ENCODE measurements around the gene BPIFB6.
"Not testable (repeated sequence)": the region's sequence is repeated elsewhere in the genome, so short reads cannot be mapped to it uniquely, and the experiment has no call there.

Gene BPIFB6

DNA sequence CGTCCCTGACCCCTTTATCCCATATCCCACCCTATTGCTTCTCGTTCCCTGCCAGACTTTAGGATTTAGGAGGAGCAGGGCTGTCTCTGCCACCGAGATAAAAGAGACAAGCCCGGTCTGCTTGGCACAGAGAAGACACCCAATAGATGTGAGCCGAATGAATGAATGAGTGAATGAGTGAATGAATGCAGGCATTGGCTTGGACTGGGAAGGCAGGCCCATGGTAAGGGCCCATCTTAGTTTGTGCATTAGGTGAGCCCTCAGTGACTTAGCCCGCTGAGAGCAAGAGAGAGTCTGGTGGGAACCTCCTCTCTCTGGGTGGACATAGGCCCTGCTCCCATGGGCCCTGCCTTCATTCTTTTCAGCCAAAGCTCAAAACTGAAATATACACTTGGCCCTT lies 879 bp upstream of the BPIFB6 start:
- no peak for FAIRE-seq

DNA sequence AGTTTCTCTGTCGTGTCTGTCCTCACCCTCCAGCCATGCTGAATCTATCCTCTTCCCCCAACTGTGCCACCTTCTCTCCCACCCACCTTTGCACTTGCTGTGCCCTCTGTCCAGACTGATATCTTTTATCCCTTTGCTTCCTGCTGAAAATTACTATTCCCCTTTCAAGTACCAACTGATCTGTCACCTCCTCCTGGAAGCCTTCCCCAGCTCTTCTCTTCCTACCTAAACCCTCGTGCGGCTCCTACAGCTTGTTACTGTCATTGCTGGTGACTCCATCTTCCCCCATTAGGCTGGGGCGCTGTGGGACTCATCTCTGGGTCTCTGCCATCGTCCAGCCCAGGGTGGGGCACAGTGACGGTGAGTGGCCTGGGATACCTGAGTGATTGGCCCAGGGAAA lies 1.1 kb downstream of the BPIFB6 start:
- FAIRE-seq: no peak

DNA sequence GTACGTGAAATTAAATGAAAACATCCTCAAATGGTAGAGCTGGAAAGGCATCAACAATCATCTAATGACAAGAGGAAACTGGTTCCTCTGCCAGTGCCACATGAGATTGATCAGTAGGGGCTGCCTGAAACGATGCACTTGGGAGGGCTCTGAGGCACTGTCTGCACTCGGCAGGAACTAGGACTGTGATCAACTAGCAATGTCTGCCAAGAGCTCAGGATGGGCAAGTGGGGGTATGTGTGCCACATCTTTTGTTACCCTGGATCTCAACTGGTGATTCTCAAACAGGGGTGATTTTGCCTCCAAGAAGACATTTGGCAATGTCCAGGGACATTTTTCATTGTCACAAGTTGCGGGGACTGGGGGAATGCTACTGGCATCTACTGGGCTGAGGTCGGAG lies 1.9 kb downstream of the BPIFB6 start:
- no peak for FAIRE-seq

DNA sequence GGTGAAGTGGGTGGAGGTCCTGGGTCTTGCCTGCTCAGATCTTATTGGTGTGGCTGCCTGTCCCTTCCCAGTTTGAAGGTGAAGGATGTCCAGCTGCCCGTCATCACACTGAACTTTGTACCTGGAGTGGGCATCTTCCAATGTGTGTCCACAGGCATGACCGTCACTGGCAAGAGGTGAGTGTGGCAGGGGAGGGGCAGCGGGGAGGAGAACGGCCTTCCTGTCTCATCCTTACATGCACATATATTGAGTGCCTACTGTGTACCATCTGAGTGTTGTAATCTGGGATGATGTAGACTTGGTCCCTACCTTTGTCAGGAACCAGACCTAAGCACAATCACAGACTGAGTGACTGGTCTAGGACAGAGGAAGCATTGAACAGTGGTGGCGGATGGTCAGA lies 2.7 kb downstream of the BPIFB6 start:
- FAIRE-seq: no peak

DNA sequence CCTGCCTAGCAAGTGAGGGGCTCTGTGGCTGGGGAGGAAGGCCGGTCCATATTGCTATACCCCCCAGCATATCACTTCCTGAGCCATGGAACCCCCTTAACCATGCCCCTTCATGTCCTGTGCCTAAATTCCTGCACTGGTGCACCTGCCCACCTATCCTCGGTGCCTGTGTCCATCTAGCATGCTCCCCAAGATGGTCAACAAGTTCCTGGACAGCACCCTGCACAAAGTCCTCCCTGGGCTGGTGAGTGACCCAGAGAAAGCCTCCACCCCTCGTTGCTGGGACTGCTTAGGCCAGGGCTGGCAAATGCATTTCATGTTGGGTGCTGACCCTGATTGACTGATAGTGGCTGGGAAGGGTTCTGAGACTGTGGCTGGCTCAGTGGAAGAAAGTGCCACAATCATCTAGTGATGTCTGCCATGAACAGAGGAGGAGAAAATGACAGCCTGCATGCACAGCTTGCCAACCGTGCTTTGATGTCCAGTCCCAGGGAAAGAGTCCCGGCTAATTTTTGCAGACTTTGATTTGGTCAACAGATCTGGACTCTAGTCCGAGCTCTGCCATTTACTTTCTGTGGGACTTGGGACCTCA lies 3.5 kb downstream of the BPIFB6 start:
- FAIRE-seq: no peak

DNA sequence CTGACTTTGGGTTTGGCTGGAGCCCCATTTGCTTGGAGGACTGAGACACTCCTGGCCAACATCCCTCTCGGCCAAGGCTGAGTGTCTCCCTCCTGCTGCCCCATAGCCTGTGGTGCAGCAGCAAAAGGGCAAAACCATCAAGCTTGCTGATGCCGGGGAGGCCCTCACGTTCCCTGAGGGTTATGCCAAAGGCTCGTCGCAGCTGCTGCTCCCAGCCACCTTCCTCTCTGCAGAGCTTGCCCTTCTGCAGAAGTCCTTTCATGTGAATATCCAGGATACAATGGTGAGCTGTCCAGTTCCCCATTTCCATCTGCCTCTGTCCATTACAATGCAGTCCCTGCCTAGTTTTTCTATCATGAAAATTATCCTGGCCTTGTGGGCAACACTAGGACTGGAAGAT lies 6.0 kb downstream of the BPIFB6 start:
- FAIRE-seq: no peak

DNA sequence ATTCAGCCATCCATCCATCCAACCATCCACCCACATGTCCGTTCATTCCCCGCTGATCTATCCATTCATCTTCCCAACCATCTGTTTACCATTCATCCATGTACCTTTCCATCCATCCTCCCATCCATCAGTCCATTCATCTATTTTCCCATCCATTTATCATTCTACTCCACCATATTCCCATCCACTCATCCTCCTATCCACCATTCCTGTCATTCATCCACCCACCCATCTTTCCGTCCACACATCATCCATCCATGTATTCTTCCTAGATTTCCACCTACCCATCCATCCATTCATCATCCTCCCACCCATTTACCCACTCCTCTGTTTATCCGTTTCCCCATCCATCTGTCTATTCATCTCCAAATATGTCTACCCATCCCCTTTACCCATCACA lies 6.8 kb downstream of the BPIFB6 start:
- no peak for FAIRE-seq

DNA sequence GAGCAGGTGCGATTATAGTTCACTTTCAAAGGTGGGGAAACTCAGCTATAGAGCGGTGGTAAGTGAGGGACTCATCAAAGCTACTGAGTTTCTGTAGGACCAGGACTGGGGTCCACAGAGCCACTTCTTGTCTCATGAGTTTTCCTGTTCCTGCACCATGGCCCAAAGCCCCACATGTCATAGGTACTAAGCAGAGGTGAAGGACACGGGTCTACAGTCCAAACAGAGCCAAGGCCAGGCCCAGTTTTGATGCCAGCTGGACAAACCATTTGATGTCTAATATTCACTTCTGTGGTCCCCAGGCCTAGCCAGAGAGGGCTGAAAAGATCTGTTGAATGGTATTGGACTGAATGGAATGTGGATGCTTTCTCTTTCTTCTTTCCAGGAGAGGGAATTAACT lies 11.0 kb downstream of the BPIFB6 start:
- FAIRE-seq: no peak

DNA sequence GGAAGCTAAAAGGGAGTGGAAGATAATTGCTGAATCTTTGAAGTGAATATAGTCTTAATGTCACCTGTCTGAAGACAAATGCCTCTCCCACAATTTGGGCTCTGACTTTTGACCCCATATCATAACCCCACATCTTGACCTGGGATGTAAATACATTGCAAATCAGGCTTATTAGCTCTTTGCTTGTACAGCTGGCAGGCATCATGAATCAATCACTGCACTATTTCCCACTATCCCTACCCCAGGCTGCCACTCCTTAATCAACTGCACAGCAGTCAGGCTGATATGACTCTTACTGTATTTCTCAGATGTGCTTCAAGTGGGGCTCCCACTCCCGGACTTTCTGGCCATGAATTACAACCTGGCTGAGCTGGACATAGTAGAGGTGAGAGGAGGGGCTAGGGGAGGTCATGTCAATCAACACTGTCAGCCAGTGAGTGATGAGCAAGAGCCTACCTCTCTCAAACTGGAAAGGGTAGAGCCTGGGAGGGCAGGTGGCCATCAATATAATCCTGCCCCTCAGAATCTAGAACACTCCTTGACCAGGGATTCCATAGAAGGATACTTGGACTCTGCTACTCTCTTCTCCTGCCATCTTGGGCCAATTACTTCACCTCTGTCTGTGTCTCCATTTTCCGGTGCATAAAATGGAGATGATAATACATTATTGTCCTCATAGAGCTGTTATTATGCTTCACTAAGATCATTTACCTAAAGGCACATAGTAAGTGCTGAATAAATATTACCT lies 11.7 kb downstream of the BPIFB6 start:
- FAIRE-seq: no peak

DNA sequence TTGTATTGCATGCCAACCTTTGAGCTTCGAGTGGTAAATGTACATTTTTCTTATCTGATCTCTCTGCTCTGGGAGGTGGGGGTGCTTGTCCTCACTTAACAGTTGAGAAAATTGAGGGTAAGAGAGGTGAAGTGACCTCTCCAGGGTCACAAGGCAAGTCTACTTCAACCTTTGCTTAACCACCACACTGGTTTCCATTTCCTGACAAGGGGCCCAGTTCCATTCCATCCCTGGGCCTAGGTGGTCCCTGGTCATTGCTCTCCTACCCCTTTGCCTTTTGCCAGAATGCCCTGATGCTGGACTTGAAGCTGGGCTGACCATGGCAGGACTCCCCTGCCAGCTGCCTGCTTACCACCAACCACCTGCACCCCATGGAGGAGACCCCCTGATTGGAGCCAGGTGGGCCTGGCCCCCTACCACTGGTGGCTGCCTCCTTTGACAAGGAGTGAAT lies 12.3 kb downstream of the BPIFB6 start:
- no peak for FAIRE-seq

DNA sequence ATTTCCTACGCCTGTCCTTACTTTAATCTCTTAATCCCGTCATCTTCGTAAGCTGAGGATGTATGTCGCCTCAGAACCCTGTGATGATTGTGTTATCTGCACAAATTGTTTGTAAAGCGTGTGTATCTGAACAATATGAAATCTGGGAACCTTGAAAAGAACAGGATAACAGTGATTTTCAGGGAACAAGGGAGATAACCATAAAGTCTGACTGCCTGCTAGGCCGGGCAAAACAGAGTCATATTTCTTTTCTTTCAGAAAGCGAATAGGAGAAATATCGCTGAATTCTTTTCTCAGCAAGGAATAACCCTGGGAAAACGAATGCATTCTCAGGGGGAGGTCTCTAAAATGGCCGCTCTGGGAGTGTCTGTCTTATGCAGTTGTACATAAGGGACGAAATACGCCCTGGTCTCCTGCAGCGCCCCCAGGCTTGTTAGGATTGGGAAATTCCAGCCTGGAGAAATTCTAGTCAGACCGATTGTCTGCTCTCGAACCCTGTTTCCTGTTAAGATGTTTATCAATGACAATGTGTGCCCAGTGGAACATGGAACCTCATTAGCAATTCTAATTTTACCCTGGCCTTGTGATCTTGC lies 13.8 kb downstream of the BPIFB6 start:
- not testable (repeated sequence) for FAIRE-seq

DNA sequence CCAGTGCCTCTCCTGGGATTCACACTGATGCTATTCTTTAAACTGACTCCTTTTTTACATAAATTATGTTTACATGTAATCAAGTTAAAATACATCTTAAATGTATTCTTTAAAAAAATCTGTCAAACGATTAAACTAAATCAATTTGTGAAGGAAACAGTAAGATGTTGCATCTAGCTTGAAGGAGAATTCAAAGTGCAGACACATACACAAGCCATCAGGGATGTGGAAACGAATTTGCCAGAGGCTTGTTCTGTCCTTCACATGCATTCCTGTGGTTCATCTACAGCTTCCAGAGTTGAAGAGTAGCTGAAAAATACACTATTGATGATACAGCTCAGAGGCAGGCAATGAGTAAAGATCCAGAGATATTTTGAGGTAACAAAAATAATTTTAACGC lies 15.0 kb downstream of the BPIFB6 start:
- no peak for FAIRE-seq

DNA sequence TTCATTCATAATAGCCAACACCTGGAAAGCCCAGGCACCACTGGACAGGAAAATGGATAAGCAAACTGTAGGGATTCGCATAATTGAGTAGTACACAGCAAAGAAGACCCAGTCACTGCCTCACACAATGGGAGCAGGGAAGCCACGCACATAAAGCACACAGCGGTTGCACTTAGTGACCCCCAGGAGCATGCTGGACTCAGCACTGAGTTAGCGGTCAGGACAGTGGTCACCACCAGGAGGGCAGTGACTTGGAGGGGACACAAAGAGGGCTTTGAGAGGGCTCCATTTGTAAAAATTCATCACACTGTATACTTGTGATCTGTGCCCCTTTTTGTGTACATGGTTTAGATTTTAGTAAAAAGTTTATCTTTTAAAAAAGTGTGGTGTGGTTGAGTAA lies 19.9 kb downstream of the BPIFB6 start:
- FAIRE-seq: no peak

DNA sequence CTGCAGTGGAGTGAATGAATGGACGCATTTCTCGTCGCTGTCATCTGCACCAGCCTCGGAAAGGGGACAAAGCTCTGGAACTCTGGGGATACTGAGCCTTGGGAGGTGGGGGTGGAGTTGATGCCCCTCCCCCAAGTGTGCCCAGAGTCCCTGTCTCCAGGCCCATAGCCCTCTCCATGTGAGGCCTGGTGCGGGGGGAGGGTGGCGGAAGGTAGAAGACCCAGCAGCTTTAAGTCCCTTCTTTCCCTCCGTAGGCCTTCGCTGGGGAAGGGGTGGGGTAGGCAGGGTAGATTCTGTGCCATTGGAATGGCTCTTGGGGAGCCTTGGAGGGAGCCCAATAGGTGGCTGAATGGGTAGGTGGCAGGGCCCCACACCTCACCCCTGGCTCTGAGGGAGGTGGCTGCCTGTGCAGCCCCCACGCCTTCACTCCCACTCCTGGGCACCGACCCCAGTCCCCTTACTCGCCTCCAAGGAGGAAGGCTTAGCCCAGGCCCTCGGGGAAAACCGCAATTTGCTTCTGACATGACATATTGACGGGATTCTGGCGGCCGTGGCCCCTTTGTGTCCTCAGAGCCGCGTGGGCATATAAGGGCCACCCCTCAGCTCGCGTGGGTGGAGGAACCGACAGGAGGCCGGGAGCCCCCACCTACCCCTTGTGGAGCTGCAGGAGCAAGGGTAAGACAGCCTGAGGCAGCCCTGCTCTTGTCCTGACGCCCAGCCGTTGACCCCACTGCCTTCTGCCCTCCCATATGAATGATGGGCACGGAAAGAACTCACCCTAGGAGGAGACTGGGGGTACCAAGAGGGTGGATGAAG lies 22.1 kb downstream of the BPIFB6 start, which contains the start of gene BPIFB3:
Gene BPIFB3, plus strand, starts transcription at position 613 of the 816 bp plus-strand sequence. CDS start 1,533 bp downstream, outside the sequence.
- no peak for FAIRE-seq

DNA sequence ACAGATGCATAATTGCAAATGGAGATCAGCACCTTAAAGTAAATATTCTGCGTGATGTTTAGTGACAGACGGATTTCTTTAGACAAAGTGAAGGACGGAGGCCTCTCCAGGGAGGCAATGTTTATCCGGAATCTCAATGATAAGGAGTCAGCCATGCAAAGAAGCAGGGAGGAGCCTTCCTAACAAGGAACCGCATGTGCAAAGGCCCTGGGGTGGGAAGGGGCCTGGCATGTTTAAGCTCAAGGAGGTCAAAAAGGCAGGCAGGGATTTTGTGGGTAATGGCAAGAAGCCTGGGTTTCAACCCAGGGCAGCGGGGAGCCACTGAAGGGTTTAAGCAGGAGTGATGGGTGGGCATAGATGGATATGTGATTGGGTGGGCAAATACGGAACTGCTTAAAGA lies 22.9 kb downstream of the BPIFB6 start:
- FAIRE-seq: no peak

DNA sequence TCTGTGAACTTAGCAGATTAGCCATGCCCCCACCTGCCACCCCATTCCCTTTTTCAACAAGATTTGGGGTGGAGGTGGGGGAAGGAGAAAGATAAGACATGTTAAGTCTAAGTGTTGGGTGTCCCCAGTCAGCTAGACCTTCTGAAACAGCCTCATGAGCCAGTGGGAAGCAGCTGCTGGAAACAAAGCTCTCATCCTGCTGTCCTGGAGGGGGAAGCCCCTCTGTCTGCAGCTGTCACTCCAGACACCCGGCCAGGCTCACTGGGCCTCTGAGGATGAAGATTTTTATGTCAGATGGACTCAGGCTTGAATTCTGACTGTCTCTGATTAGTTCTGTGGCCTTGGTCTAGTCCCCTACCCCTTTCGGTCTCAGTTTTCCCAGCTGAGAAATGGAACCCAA lies 23.3 kb downstream of the BPIFB6 start:
- no peak for FAIRE-seq

DNA sequence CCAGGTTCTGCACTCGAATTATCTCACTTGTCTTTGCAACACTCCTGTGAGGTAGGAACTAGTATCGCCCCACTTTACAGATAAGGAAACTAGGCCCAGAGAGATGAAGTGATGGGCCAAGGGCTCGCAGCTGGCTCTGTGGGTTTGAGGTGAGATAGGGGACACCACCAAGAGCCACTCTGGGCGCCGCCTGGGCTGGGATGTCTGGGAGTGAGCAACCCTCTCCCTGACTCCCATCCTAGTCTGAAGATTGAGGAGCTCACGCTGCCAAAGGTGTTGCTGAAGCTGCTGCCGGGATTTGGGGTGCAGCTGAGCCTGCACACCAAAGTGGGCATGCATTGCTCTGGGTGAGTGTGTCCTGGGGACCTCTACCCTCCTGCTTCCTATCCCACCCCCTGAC lies 27.7 kb downstream of the BPIFB6 start:
- FAIRE-seq: no peak

DNA sequence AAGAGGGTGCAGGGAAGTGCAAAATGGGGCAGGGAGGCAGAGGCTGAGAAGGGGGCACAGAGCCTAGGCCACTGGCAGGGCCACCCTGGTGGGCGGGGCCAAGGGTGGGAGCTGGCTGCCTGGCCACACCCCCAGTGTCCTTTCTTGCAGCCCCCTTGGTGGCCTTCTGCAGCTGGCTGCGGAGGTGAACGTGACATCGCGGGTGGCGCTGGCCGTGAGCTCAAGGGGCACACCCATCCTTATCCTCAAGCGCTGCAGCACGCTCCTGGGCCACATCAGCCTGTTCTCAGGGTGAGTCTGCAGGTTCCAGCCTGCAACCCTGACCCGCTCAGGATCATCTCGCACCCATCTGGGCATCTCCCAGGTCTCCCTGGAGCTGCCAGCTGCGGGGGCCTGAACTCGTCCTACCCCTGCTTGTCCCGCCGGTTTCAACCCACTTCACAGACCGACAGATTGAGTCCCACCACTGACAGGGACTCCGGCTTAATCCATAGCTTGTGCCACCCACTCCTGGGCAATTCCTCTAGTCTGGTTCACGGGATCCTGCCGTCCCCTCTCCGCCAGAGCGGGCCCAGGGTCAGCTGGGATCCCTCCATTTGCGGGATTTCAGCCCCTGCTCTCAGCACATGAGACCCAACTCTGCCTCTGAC lies 28.4 kb downstream of the BPIFB6 start:
- FAIRE-seq: no peak

DNA sequence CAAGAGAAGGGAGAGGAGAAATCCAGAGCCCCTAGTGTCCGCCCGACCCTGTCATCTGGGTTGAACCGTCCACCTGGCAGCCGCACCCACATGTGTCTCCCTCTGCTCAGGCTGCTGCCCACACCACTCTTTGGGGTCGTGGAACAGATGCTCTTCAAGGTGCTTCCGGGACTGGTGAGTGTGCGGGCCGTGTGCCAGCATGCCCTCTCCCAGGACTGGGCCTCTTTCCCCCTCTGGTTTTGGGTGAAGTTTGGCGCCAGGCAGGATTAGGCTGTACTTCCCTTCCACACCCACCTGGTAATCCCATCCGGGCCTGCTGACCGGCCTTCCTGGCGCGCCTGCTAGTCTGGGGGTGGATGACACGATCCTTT lies 30.2 kb downstream of the BPIFB6 start:
- FAIRE-seq: no peak

DNA sequence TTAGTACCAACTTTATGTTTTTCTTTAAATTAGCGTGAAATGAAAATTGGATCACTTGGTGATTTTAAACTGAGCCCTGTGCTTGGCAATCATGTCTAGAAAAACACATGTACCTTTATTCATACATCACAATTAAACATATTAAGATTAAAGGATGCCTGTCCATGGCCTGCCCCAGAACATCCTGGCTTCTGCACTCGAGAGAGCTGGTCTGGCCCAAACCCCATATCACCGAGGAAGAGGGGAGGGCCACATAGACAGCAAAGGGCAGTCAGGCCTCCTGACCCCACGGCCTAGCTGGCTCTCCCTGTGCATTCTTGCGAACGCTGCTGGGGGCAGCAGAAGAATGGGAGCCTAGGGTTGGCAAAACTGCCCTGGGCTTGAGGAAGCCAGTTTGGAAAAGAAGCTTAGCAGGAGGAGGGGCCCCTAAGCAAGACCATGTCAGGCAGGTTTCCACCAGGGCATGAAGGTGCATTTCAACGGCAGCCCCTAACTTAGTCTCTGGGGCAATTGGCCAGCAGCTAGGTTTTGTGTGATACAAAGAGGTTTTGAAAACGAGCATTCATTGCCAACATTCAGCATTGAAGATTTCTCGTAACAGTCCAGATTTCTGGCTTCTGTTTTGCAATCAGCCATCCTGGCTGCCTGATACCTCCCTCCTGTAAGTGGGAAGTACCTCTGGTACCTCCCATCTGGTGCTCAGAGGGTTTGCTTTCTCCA lies 30.8 kb downstream of the BPIFB6 start:
- no peak for FAIRE-seq

DNA sequence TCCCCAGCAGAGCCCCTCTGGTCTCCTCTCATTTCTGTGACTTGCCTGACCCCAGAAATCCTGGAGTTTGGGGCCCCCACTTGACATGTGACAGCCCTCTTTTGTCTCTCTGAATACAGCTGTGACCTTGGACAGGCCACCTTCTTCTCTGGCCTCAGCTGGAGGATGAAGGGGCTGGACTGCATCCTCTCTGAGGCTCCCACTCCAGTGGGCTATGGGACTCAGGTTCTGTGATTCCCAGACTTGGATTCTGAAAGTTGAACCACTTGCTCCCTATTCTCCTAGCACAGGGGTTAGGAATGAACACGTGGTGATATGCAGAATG lies 31.3 kb downstream of the BPIFB6 start:
- no peak for FAIRE-seq

DNA sequence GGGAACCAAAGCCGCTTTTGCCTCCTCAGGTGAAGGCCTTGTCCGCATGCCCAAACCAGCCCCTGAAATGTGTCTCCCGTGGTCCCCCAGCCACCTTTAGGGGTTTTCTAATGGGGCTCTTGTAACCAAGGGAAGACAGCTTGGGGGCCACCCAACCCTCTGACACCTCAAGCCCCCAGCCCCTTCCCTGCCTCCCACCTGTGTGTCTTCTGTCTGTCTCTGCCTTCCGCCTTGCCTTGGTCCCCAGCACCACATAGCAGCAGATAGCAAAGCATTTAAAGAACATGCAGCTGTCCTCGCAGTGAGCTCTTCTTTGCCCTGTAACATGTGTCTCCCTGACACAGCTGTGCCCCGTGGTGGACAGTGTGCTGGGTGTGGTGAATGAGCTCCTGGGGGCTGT lies 31.8 kb downstream of the BPIFB6 start:
- FAIRE-seq: no peak

Measured in endometrium (tissue), 2 donors.